Stimulated activated CD4-positive, alpha-beta T cell treated with anti-CD3 and anti-CD28 coated beads, TNF-alpha, amount 100 ng/mL, for 48 hours (primary cell): ENCODE measurements around the gene DMD.

Experiments
- DNase-seq, 3 donors: peaks; one replicate each; pipeline ENCODE4 v3.0.0-alpha.2; 2020; ENCODE audit warnings: low read depth in 3 of 3

DMD gene

DNA sequence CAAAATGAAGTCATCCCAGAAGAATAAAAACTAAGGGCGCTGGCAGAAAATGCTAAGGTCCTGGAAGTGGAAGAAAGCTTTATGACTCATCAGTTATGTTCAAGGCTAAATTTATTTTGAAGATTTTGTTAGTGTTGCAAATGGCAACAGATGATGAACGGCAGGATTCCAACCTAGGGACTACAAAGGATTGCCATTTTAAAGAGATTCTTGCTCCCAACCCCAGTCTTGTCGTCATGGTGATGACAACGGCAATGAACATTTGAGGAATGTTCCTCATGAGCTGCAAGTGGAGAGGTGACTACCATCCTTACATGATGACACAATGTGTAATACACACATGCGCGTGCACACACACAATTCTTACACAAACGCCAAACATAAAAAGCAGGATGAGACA is 2085.1 kb downstream of the DMD start:
- DNase-seq, result no peak

DNA sequence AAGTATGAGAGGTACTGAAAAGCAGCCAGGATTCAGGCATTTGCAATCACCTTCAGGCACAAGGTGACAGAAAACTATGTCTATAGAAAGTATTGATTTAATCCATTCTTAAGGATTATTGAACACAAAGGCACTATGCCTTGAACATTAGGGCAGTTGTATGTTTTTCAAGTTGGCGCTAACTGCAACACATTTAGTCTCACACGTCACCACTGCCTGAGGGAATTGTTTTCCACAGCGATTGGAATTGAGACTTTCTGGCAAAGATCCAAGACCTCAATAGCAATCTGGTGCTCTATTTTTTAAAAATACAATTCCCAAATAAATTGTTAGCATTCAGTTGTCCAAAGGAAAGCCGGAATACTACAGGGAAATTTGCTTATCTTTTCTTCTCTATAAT is 2086.8 kb downstream of the DMD start:
- DNase-seq, result no peak

DNA sequence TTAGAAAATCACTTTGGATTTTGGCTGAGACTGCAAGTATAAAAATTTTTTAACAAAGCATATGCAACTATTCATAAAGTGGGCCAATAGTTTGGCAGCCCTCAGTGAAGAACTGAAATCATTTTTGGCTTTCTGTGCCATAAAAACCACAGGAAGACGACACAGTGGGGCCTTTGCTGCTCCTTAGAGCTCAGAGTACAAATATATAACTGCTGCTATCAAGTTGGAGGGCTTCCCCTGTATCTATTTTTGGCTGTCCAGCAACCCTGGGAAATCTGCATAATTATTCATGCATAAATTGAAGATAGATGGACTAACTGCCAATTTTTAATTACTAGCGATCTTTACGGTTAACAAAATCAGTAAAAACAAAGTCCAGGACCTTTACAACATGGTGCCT is 2088.0 kb downstream of the DMD start:
- DNase-seq, result no peak

DNA sequence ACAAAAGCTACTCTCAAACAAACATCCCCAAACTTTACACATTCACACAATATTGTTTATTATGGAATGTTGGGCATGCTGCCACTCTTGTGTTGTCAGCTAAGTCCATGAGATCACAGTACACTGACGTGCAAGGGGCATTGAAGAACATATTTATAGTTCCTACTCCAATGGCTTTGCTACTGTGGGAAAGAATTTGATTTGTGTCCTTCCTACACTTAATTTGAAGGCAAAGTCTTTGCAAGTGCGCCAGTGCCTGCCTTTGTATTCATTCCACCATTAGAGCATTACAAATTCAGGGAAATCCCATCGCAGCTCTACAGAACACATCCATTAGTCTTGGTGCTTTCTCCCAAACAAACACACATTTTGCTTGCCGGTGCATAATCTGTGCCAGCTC is 2094.1 kb downstream of the DMD start:
- no peak for DNase-seq

DNA sequence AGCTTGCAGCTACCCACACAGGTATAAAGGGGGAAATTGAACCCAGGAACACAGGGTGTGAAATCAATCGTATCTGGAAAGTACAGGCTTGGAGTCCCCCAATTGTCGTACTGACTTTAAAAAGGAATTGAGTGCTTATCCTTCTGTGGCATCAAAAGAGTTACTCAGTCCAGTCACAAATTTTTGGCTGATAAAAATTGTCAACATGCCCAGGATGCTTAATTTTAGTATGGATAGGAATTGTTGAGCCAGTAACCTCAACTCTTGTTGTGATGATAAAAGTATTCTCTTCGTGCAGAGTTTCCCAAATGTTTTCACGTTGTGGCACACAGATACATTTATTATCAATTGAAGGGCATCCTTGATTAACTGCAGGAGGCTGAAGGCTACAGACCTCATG is 2096.0 kb downstream of the DMD start:
- DNase-seq, result no peak

DNA sequence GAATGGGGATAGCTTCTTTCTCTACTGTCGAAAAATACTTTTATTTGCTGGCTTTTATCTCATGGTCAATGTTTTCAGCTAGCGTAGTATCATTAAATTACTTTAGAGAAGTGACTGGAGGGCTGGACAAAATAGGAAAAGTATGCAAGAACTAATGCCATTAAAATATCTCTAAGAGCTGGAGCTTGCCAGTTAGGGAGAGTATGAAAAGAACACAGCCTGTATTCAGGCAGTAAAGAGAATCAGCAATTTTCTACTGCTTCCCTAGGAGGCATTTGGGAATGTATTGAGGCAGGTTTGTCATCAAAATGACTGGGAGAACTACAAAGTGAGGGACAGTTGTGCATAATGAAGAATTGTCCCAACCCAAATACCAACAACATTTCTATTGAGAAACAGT is 2096.5 kb downstream of the DMD start:
- DNase-seq, result no peak

DNA sequence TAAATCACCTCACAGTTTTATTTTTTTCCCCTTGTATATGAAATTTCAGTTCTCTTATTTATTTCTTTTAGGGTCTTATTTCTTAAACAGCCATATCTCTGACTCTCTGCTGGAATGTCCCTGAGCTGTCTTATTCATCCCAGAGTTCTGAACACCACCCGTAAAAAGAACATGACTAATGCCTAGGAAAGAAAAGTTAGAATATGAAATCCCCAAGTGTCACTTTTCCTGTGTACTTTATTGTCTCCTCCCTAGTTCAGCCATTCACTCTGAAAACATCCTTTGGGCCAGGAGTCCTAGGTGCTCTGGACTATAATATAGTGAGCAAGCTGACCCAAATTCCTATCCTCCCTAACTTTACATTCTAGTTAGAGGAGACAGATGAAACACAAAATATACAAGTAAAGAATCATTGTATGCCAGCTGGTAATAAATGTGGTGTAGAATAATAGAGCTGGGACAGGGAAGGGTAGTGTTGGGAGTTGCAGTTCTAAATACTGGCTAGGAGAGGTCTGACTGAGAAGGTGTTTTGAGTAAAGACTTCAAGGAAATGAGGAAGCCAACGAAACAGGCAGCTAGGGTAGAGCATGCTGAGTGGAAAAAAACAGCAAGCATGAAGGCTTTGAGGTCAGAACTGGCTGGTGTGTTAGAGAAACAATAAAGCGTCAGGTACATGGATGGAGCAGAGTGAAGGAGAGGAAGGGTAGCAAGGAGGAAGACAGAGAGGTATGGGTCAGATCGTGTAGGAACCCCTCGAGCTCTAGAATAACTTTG is 2098.9 kb downstream of the DMD start:
- no peak for DNase-seq

DNA sequence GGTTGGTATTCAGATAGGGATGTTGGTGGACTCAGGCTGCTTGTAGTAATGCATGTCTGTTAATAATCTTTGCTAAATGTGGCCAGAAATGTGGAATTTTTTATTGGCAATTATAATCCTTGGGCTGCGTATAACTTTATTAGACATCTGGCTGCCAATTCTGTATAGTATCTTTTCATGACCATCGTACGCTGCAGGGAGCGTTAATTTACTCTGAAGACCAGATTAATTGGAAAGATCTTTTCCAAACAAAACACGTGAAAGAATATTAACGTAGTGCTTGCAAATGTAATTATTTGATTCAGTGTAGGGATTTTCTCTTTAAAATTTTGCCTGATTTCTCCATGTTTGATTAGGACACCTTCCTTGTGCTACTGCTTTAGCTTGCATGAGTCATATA is 2100.7 kb downstream of the DMD start:
- no peak for DNase-seq

DNA sequence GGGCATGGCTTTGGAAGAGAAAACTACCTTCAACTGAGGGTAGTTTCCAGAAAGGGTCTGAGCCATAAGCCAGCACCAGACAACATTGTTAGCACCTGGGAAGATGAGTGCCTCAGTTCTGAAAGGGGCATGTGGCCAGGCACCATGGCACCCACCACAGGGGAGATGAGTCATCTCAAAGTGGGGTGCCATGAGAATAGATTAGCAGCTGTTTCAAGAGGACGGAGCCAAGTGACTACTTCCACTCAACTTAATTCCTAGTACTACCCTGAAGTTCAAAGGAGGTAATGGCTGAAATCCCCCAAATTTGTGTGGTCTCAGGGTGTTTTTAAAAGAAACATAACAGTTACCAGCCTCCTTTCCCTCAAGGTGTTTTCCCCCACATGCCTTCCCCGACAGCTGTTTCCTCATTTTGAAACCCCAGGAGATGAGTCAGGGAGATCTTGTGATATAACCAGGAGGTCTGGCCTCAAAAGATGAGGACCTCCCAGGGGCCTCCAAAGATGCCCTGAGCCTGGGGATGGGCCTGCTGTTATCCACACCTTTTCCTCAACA is 2111.7 kb downstream of the DMD start:
- peak in 2 of 3 donors; percentile 2 to 41 for DNase-seq

DNA sequence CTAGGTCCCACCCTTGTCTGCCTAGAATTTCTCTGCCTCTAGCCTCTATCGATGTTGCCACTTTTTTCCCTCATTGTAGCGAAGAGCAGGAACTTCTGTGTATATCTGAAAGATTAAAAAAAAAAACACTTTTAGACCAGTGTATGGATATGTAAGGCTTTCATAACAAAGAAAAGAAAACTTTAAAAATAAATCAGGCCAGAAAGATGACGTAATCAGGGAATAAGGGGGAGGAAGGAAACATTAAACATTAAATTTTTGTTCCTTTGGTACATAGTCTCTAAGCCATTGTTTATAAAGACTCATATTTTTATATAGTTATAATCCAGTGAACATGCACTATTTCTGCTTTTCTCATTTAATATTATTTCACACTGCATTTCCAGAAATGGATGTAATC is 2113.3 kb downstream of the DMD start:
- no peak for DNase-seq

DNA sequence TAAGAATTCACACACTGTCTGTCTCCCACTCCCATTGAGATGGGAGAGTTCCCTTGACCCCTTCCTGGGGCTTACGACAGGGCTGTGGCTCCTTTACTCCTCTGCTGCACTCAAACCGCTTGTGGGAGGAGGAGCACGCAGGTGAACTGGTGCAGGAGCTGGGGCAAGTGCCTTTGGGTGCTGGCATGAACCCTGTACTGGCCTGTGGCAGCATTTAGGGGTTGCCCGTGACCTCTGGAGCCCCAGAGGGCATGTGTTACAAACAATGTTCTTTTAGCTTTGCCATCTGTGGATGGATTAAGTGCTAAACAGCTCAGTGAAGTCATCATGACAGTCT is 2117.7 kb downstream of the DMD start:
- no peak for DNase-seq

DNA sequence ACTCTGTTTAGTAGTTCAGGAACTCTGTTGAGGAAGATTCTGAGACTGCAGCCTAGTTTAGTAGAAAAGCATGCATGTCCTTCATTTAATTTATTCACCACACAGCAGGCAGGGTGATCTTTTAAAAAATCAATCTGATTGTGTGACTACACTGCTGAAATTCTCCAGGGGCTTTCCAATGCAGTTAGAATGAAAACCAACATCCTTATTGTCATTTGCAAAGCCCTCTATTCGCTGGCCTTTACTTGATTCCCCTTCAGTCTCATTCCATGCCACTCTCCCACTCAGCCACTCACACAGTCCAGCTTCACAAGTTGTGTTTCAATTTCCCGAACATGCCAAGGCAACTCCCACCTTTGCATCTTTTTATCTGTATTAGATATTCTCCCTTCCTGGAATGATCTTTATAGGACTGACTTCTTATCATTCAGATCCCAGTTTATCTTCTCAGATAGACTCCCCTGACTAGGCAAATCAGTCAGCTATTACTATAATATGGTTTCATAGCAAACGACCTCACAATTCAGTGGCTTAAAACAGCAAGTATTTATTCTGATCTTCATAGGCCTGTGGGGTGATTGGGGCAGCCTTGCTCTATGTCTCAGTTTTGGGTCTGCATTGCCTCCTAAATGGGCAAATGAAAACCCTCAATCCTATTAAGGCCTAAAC is 2118.2 kb downstream of the DMD start:
- no peak for DNase-seq

DNA sequence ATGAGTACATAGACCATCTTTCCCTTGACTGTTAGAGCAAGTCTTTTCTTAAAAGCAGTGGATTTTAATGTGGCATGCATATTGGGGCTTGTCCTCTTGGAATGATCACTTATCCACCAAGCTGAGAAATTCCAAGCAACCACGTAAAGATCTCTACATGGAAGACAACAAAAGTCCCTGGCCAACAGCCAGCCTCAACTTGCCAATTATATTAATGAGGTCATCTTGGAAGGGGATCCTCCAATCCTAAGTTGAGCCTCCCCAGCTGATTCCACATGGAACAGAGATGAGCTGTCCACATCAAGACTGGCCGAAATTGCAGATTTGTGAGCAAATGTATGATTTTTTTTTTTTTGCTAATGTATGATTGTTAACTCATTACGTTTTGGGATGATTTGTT is 2118.9 kb downstream of the DMD start:
- DNase-seq, result no peak

DNA sequence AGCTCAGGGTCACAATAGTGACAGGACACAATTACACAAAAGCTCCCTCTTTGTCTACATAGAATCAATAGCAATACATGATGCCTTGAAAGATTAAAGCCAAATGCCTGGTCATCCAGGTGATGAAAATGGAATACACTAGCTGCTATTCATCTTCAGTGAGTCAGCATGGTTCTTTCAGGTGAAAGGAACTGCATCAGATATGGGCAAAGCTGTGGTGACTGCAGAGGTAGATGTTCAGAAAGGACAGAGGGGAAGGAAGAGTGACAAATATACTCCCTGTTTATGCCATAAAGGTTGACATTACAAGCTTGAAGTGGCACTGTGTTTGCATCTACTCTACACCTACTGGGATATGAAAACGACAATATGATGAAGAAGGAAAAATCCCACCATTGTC is 2119.5 kb downstream of the DMD start:
- no peak for DNase-seq

DNA sequence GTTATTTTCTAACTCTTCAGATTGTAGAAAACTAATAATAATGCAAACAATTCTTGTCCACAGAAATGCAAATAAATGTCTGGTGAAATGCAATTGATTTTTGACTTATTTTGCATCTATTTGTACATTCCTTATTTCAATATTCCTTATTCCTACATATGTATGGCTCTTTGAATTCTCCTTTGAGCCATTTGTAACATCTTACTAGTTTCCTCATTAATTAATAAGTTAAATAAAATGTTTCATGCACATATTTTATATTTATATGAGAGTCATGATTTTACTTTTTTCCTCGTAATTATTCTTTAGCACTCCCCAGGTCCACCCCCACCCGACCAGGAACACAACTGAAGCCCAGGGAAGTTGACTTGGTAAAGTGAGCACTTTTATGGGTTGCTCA is 2136.8 kb downstream of the DMD start:
- DNase-seq, result no peak

DNA sequence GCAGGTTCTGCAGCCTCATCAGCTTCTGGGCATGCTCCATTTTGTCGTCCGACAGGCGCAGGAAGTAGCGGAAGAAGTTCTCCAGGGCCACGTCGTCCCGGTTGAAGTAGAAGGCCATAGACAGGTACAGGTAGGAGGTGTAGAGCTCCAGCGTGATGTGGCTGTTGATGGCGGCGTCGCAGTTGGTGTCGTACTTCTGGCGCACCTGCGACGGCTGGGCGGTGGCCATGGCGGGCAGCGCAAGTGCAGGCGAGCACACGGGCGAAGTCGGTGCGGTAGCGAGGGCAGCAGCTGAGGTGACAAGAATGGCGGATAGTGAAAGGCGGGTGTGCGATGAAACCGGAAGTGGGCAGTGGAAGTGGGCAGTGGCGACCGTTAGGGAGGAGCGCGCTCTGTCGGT is 2139.6 kb downstream of the DMD start, which contains the start of gene FTHL17:
TSS of gene FTHL17 (minus strand) at position 317 of the 400 bp plus-strand sequence. CDS start at position 229, 88 bp downstream.
- no peak for DNase-seq

DNA sequence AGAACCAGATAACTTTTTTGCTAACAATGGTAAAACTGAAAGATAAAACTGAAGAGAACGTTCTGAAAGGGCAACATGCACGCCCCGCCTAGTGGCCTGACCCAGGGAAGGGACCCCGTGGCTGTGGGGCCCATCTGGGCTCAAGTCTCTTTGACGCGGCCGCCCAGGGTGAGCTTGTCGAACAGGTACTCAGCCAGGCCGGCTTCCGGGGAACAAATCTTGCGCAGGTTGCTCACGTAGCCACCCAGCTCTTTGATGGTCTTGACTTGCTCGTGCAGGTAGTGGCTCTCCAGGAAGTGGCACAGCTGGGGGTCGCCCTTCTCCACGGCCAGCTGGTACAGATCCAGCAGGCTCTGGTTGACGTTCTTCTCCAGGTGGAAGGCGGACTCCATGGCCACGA is 2140.1 kb downstream of the DMD start:
- no peak for DNase-seq

DNA sequence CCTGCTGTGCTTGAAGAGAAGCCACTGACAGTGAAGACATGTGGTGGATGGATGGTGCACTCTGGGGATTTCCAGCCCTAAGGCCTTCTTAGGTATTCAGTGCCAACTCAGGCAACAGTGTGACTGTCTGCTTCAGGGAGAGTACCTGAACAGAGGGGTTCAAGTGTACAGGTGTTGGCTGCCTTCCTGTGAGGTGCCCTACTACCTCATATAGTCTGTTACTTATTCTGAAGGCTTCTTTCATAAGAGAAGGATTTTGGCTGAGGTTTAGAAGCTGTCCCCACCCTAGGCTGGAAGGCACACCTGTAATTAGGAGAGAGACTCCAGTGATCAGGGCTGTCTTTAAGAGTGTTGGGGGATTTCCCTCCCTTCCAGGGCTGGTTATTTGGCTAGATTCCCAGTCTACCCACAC is 2141.3 kb downstream of the DMD start:
- DNase-seq, result no peak
